Mesothelial cell of epicardium (in vitro differentiated cells): Measurements from ENCODE around the gene CCN6. TPM values are rescaled to one million over a fixed set of nuclear protein-coding genes. Genes with fewer than 3 reads are reported as not detected.

Experiments
- DNase-seq, 2 experiments: peaks; one replicate each; pipeline ENCODE4 v3.0.0; 2021; ENCODE audit warnings: low spot score in 2 of 2; ENCODE audit not compliant: unreplicated experiment in 2 of 2
- H3K27ac Mint-ChIP-seq: 2 replicates; pipeline ENCODE4 v1.8.0; 2021; ENCODE audit warnings: mixed read lengths
- H3K27me3 Mint-ChIP-seq: 2 replicates; pipeline ENCODE4 v1.8.0; 2021; ENCODE audit warnings: low read depth, mixed read lengths
- H3K36me3 Mint-ChIP-seq: 2 replicates; pipeline ENCODE4 v1.8.0; 2021; ENCODE audit warnings: mixed read lengths
- H3K4me1 Mint-ChIP-seq: 2 replicates; pipeline ENCODE4 v1.8.0; 2021; ENCODE audit warnings: mixed read lengths
- H3K4me3 Mint-ChIP-seq: 2 replicates; pipeline ENCODE4 v1.8.0; 2021; ENCODE audit warnings: mild to moderate bottlenecking, moderate library complexity, mixed read lengths
- H3K9me3 Mint-ChIP-seq: 2 replicates; pipeline ENCODE4 v1.8.0; 2021; ENCODE audit warnings: mixed read lengths
- CTCF ChIP-seq: fragments of 200-600 bp; sonication (generic); IDR thresholded peaks from one replicate; pipeline ENCODE4 v1.5.0; 2021; ENCODE audit warnings: antibody characterized with exemption; ENCODE audit not compliant: unreplicated experiment
- total RNA-seq: library from RNA; stranded (reverse); gene quantifications from 3 replicates; pipeline ENCODE4 v1.2.1, GENCODE V29; 2021

The CCN6 gene
- total RNA-seq, 1 donor from 2014 or later = not detected

- Mint-ChIP-seq H3K36me3 (no peaks in the 10 kb centered on the region), H3K9me3 (no peaks in the 10 kb centered on the region), H3K4me3 (no peak overlapping the region), H3K27ac (no peak overlapping the region), H3K4me1 (peaks cover 5% of the 10 kb centered on the region), H3K27me3 (no peaks in the 10 kb centered on the region)
- DNase-seq = no peak
- no peak for TF ChIP-seq CTCF
These were observed 60.0 kb downstream of the CCN6 start for GRCh38 chr6:112113918-112114317.

GRCh38 chr6:112114577-112115223 is 60.8 kb downstream of the CCN6 start:
- Mint-ChIP-seq H3K4me3 (no peak overlapping the region), H3K27ac (no peak overlapping the region), H3K27me3 (no peaks in the 10 kb centered on the region), H3K9me3 (no peaks in the 10 kb centered on the region), H3K4me1 (no peaks in the 10 kb centered on the region), H3K36me3 (peaks cover under 1% of the 10 kb centered on the region)
- no peak for TF ChIP-seq CTCF
- DNase-seq = no peak

- H3K36me3 Mint-ChIP-seq = peaks cover 6% of the 10 kb centered on the region
- DNase-seq = no peak
- no peak for TF ChIP-seq CTCF
- H3K4me1 Mint-ChIP-seq = no peaks in the 10 kb centered on the region
- no peaks in the 10 kb centered on the region for H3K27me3 Mint-ChIP-seq
- no peaks in the 10 kb centered on the region for H3K9me3 Mint-ChIP-seq
- no peak overlapping the region for H3K27ac Mint-ChIP-seq
- no peak overlapping the region for H3K4me3 Mint-ChIP-seq
These were observed 62.3 kb downstream of the CCN6 start for GRCh38 chr6:112116221-112116620.

- DNase-seq = no peak
- Mint-ChIP-seq H3K27ac (no peak overlapping the region), H3K4me3 (no peak overlapping the region), H3K4me1 (no peaks in the 10 kb centered on the region), H3K36me3 (peaks cover 6% of the 10 kb centered on the region), H3K27me3 (no peaks in the 10 kb centered on the region), H3K9me3 (no peaks in the 10 kb centered on the region)
- TF ChIP-seq CTCF = no peak
These were observed 63.6 kb downstream of the CCN6 start for GRCh38 chr6:112117554-112117953.

- Mint-ChIP-seq H3K4me3 (no peak overlapping the region), H3K27ac (no peak overlapping the region), H3K36me3 (peaks cover 6% of the 10 kb centered on the region), H3K4me1 (no peaks in the 10 kb centered on the region), H3K27me3 (no peaks in the 10 kb centered on the region), H3K9me3 (no peaks in the 10 kb centered on the region)
- no peak for TF ChIP-seq CTCF
- DNase-seq = no peak
These were observed 64.1 kb downstream of the CCN6 start for GRCh38 chr6:112118034-112118433.

Other genes starting within 250 kb of the CCN6 start
- 104 to 123 TPM (median 115 TPM) in 3 replicates for gene FYN, start 180.7 kb upstream of the CCN6 start, total RNA-seq
- 19.0 to 20.7 TPM (median 19.6 TPM) in 3 replicates for gene TUBE1, start 33.4 kb downstream of the CCN6 start, total RNA-seq
- 21.7 to 23.6 TPM (median 22.7 TPM) in 3 replicates for gene FAM229B, start 33.5 kb downstream of the CCN6 start, total RNA-seq
- gene LAMA4, start 200.5 kb downstream of the CCN6 start, total RNA-seq = 41.5 to 49.4 TPM (median 46.4 TPM) in 3 replicates